ENCODE measurements around the gene ADGRD1. TPM values are rescaled to one million over a fixed set of nuclear protein-coding genes. Genes with fewer than 3 reads are reported as not detected.

ADGRD1 gene
- total and polyA plus RNA-seq, 2 of the 8 experiments (the other 6 are each of a cell fraction or from before 2014, with no cell fraction given): 0.36 to 0.48 TPM

DNA sequence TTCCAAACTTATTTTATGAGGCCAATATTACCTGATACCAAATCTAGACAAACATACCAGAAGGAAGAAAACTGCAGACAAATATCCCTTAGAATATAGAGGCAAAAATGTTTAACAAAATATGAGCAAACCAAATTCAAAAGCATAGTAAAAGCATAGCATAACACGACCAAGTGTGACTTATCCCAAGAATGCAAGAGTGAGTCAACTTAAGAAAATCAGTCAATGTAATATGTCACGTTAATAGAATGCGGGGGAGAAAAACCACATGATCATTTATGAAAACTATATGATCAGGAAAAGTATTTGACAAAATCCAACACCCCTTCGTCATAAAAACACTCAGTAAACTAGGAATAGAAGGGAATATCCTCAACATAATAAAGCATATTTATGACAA is 217.3 kb downstream of the ADGRD1 start:
- Histone ChIP-seq H4K5ac (ENCODE audit: insufficient read length, low read depth, low read length) (no peak overlapping the region), H3K4me3 (ENCODE audit: extremely low read depth in 1 of 4, insufficient read depth in 2 of 4, low read depth in 3 of 4, low read length in 4 of 4) (no peak overlapping the region), H4K20me1 (replicated peaks in 1 of 2; ENCODE audit: control insufficient read depth in 1 of 2, insufficient read depth in 2 of 2, low read length in 2 of 2) (no peaks in the 10 kb centered on the region), H3K56ac (replicated peaks; ENCODE audit: insufficient read length, low read depth, low read length) (no peak overlapping the region), H3K14ac (ENCODE audit: insufficient read length) (no peak overlapping the region), H3K9me3 (ENCODE audit: insufficient read depth in 2 of 2, low read depth in 1 of 2, low read length in 1 of 2) (no peaks in the 10 kb centered on the region), H3K18ac (ENCODE audit: extremely low read depth, low read length) (no peak overlapping the region), H2BK5ac (ENCODE audit: low read depth, low read length) (no peak overlapping the region), H3K9ac (replicated peaks in 1 of 4; ENCODE audit: extremely low read depth in 1 of 4, low read depth in 3 of 4, low read length in 3 of 4) (no peak overlapping the region), H2AFZ (ENCODE audit: low read length) (no peak overlapping the region), H3K27ac (ENCODE audit: low read depth, low read length) (no peak overlapping the region), H3K36me3 (ENCODE audit: control insufficient read depth in 2 of 4, insufficient read depth in 4 of 4, low read length in 3 of 4) (no peaks in the 10 kb centered on the region), H4K8ac (ENCODE audit: extremely low read depth, insufficient read depth, low read length) (no peak overlapping the region), H3K27me3 (replicated peaks in 1 of 4; ENCODE audit: control insufficient read depth in 3 of 4, extremely low read depth in 1 of 4, insufficient read depth in 3 of 4, low read length in 3 of 4) (no peaks in the 10 kb centered on the region), H2BK12ac (ENCODE audit: low read depth, low read length) (no peak overlapping the region), H2BK20ac (ENCODE audit: low read length) (no peak overlapping the region), H3K4me2 (ENCODE audit: insufficient read depth in 1 of 2, low read depth in 2 of 2, low read length in 2 of 2) (no peak overlapping the region), H2BK120ac (replicated peaks; ENCODE audit: low read depth, low read length) (no peak overlapping the region), H3K4ac (replicated peaks; ENCODE audit: insufficient read length, low read depth, low read length) (no peak overlapping the region), H2AK5ac (ENCODE audit: low read depth, low read length) (no peak overlapping the region), H4K91ac (replicated peaks; ENCODE audit: insufficient read length, low read length) (no peak overlapping the region), H2BK15ac (ENCODE audit: low read length) (no peak overlapping the region), H3K79me1 (ENCODE audit: low read depth, low read length) (no peaks in the 10 kb centered on the region), H3K79me2 (ENCODE audit: control insufficient read depth in 1 of 2, insufficient read depth in 2 of 2, low read length in 2 of 2) (no peaks in the 10 kb centered on the region), H3K4me1 (replicated peaks in 1 of 4; ENCODE audit: control insufficient read depth in 3 of 4, insufficient read depth in 4 of 4, low read length in 3 of 4) (no peaks in the 10 kb centered on the region), H3K23me2 (ENCODE audit: low read depth, low read length) (no peaks in the 10 kb centered on the region), H3K23ac (ENCODE audit: insufficient read length) (no peak overlapping the region)
- ChIA-PET CTCF (ENCODE audit: partially characterized antibody) (no interaction called here), POLR2A (ENCODE audit: partially characterized antibody) (no interaction called here)
- FAIRE-seq (no peak), DNase-seq (ENCODE audit: low read depth in 1 of 2, low spot score in 2 of 2) (no peak)
- no peak for TF ChIP-seq RBBP5 (IDR thresholded peaks at IDR 0.05; ENCODE audit: borderline replicate concordance, low read depth, low read length)
- TF ChIP-seq, protein P1, sequence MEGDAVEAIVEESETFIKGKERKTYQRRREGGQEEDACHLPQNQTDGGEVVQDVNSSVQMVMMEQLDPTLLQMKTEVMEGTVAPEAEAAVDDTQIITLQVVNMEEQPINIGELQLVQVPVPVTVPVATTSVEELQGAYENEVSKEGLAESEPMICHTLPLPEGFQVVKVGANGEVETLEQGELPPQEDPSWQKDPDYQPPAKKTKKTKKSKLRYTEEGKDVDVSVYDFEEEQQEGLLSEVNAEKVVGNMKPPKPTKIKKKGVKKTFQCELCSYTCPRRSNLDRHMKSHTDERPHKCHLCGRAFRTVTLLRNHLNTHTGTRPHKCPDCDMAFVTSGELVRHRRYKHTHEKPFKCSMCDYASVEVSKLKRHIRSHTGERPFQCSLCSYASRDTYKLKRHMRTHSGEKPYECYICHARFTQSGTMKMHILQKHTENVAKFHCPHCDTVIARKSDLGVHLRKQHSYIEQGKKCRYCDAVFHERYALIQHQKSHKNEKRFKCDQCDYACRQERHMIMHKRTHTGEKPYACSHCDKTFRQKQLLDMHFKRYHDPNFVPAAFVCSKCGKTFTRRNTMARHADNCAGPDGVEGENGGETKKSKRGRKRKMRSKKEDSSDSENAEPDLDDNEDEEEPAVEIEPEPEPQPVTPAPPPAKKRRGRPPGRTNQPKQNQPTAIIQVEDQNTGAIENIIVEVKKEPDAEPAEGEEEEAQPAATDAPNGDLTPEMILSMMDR (IDR thresholded peaks at IDR 0.05; ENCODE audit: control extremely low read depth in 1 of 3, insufficient read depth in 1 of 3, low read depth in 1 of 3, low read length in 3 of 3): no peak
- TF ChIP-seq HDAC6 (IDR thresholded peaks at IDR 0.05; ENCODE audit: low read depth, low read length): no peak
- 81% methylated on average over 4 of the region's 4 CpGs; no CpG with 5 or more reads in 1 of the 2 experiments for WGBS, 2 experiments (ENCODE audit: extremely low coverage in 1 of 2, insufficient coverage in 1 of 2, insufficient read length in 1 of 2, insufficient replicate concordance in 2 of 2, low coverage in 1 of 2, low lambda C conversion rate in 2 of 2, missing lambda C conversion rate in 1 of 2)

Data from H1 (cell line).